Loucy (cell line): ENCODE measurements around the gene NR2F1-AS1.

Experiments used
- H2AFZ ChIP-seq: fragments of 200-600 bp; sonication (generic); 2 replicates; pipeline ENCODE4 v1.6.0; 2016; ENCODE audit warnings: antibody characterized with exemption, mild to moderate bottlenecking, low read length, moderate library complexity
- H3F3A ChIP-seq: fragments of 200-600 bp; 2 replicates; pipeline ENCODE4 v1.6.0; 2016; ENCODE audit warnings: antibody characterized with exemption, low read depth, mild to moderate bottlenecking
- H3K27me3 ChIP-seq: fragments of 200-600 bp; sonication (generic); 2 replicates; pipeline ENCODE4 v1.6.1; 2014; ENCODE audit warnings: low read length, mild to moderate bottlenecking; ENCODE audit not compliant: insufficient read depth, poor library complexity, severe bottlenecking
- H3K36me3 ChIP-seq: fragments of 200-600 bp; sonication (generic); 2 replicates; pipeline ENCODE4 v1.6.1; 2016; ENCODE audit warnings: low read length; ENCODE audit not compliant: insufficient read depth
- H3K4me1 ChIP-seq: fragments of 200-600 bp; sonication (generic); 2 replicates; pipeline ENCODE4 v1.5.1; 2014; ENCODE audit warnings: low read length, mild to moderate bottlenecking; ENCODE audit not compliant: insufficient read depth, poor library complexity, severe bottlenecking
- H3K4me2 ChIP-seq: fragments of 200-600 bp; sonication (generic); 2 replicates; pipeline ENCODE4 v1.6.0; 2014; ENCODE audit warnings: antibody characterized with exemption, low read length, low read depth, mild to moderate bottlenecking; ENCODE audit not compliant: poor library complexity, severe bottlenecking
- H3K4me3 ChIP-seq: fragments of 200-600 bp; sonication (generic); 2 replicates; pipeline ENCODE4 v1.5.1; 2014; ENCODE audit warnings: low read length, mild to moderate bottlenecking, mixed read lengths; ENCODE audit not compliant: poor library complexity, severe bottlenecking
- H3K79me2 ChIP-seq: fragments of 200-600 bp; sonication (generic); 2 replicates; pipeline ENCODE4 v1.6.1; 2014; ENCODE audit warnings: low read length; ENCODE audit not compliant: insufficient read depth
- H3K9ac ChIP-seq: fragments of 200-600 bp; sonication (generic); 2 replicates; pipeline ENCODE4 v1.6.0; 2014; ENCODE audit warnings: mild to moderate bottlenecking, low read depth, low read length, moderate library complexity; ENCODE audit not compliant: poor library complexity, severe bottlenecking
- H3K9me2 ChIP-seq: fragments of 200-600 bp; sonication (generic); replicated peaks from 2 replicates; pipeline ENCODE4 v1.6.1; 2016; ENCODE audit warnings: low read depth, low read length, mixed read lengths
- H3K9me3 ChIP-seq: fragments of 200-600 bp; sonication (generic); 2 replicates; pipeline ENCODE4 v1.6.1; 2014; ENCODE audit warnings: mild to moderate bottlenecking, antibody characterized with exemption, low read length, low read depth; ENCODE audit not compliant: insufficient read depth
- H4K20me1 ChIP-seq: fragments of 200-600 bp; sonication (generic); 2 replicates; pipeline ENCODE4 v1.6.0; 2014; ENCODE audit warnings: antibody characterized with exemption, low read length, mild to moderate bottlenecking; ENCODE audit not compliant: insufficient read depth, poor library complexity, severe bottlenecking
- EZH2phosphoT487 ChIP-seq: fragments of 200-600 bp; IDR thresholded peaks from 2 replicates; pipeline ENCODE4 v1.6.1; 2018; ENCODE audit warnings: antibody characterized with exemption, mild to moderate bottlenecking, moderate library complexity, borderline replicate concordance
- TF ChIP-seq, protein P1 (sequence below): fragments of 200-600 bp; sonication (generic); conservative IDR thresholded peaks from 2 replicates; pipeline ENCODE4 v1.5.1; 2014; ENCODE audit warnings: mild to moderate bottlenecking, antibody characterized with exemption, low read length

NR2F1-AS1 gene

DNA sequence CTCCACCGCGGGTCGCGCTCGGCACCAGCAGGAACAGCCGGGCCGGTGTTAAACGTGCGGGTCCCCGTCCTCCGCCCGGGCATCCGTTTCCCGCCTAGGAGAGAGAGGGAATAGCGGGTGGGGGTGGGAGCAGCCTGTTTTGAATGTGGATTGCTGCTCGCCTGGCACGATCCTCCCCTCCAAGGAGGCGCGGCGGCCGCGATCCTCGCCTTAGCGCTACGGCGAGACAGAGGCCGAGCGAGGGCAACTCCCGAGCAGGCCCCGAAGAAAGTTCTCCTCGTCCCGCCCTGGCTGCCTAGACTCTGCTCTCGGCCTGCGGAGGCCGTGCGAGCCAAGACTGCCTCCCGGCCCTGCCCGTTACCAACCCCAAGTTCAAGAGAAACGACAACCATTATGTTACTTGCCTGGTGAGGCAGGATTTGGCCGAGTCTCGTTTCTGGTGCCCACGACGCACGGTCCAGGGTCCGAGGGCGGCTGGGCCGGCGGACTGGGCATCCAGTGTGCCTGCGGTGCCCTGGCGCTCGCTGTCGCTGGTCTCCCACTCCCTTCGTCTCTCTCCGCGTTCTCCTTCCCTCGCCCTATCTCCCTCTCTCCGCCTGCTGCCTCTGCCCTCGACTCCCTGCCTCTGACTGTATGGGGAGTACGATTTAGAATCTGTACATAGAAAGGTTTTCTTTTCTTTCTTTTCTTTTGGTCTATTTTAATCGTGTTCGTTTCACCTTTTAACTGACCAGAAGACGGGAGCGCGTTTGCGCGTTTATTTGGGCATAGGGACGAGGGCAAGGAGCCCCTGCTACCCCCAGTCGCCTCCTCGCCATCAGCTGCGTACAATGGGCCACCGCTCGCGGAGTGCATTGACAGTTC, 724 bp downstream of the NR2F1-AS1 start:
- Histone ChIP-seq H3K36me3 (no peaks in the 10 kb centered on the region), H4K20me1 (no peaks in the 10 kb centered on the region), H3K9me2 (no peaks in the 10 kb centered on the region), H3K4me1 (no peaks in the 10 kb centered on the region), H3K4me3 (no peak overlapping the region), H3K9ac (no peak overlapping the region), H3K79me2 (no peaks in the 10 kb centered on the region), H3F3A (no peaks in the 10 kb centered on the region), H3K9me3 (no peaks in the 10 kb centered on the region), H3K4me2 (no peak overlapping the region), H2AFZ (no peak overlapping the region), H3K27me3 (no peaks in the 10 kb centered on the region)
- TF ChIP-seq, protein P1, sequence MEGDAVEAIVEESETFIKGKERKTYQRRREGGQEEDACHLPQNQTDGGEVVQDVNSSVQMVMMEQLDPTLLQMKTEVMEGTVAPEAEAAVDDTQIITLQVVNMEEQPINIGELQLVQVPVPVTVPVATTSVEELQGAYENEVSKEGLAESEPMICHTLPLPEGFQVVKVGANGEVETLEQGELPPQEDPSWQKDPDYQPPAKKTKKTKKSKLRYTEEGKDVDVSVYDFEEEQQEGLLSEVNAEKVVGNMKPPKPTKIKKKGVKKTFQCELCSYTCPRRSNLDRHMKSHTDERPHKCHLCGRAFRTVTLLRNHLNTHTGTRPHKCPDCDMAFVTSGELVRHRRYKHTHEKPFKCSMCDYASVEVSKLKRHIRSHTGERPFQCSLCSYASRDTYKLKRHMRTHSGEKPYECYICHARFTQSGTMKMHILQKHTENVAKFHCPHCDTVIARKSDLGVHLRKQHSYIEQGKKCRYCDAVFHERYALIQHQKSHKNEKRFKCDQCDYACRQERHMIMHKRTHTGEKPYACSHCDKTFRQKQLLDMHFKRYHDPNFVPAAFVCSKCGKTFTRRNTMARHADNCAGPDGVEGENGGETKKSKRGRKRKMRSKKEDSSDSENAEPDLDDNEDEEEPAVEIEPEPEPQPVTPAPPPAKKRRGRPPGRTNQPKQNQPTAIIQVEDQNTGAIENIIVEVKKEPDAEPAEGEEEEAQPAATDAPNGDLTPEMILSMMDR: no peak
- no peak for TF ChIP-seq EZH2phosphoT487

DNA sequence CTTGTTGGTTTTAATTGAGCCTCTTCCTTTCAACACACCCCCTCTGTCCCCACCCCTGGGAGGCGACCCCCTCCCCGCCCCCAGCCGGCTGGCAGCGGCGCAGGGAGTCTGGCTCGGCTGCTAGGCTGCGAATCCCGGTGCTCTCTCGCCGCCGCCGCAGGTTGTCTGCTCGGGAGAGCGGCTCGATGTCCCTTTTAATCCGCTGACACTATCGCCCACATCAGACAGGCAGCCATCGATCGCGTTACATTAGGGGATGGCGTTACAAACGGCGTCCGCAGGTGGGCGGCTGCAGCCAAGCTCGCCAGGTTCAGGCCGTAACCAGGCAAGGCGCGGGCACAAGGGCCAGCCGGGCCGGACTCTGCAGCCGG, 1.3 kb downstream of the NR2F1-AS1 start:
- Histone ChIP-seq H3K36me3 (no peaks in the 10 kb centered on the region), H3K9me3 (no peaks in the 10 kb centered on the region), H3F3A (no peaks in the 10 kb centered on the region), H2AFZ (no peak overlapping the region), H4K20me1 (no peaks in the 10 kb centered on the region), H3K4me2 (no peak overlapping the region), H3K9me2 (no peaks in the 10 kb centered on the region), H3K4me3 (no peak overlapping the region), H3K27me3 (no peaks in the 10 kb centered on the region), H3K79me2 (no peaks in the 10 kb centered on the region), H3K4me1 (no peaks in the 10 kb centered on the region), H3K9ac (no peak overlapping the region)
- TF ChIP-seq EZH2phosphoT487: no peak
- TF ChIP-seq, protein P1: no peak

DNA sequence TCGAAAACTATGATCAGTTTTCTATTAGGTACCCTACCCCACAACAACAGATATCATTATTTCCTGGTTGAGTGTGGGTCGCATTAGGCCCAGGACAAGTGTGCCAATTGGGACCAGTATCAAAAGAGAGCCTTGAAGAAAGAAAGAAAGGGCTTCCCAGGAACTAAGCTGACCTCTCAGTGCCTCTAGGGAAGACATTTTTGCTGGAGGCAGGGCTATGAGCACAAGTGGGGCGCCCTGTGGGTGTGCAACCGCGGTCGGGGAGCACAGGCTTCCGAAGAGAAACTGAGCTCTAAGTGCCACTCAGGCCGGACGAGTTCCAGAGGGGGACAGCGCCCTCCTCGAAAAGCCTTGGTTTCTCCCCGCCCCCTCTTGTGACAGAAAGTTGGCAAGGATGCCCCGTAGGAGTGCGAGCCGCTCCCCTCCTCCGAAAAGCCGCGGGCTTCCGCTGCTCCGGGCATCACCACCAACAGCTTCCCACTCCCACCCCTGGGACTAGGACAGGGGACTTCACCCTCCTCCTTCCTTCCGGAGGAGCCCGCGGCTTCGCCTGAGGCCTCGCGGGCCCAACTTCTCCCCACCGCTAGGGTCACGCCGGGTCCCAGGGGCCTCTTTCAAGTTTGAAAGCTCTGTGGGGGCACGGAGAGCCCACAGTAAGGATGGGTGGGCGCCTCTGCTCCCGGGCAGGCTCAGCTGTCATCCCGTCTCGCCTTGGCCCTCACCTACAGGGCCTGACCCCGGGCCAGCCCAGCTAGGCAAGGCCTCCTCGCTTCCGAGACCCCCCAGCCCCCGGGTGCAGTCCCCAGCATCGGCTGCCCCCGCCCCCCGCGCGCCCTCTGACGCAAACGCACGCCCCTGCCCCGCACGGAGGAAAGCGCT, 2.0 kb downstream of the NR2F1-AS1 start:
- Histone ChIP-seq H3K9me3 (no peaks in the 10 kb centered on the region), H3K79me2 (no peaks in the 10 kb centered on the region), H3K9ac (no peak overlapping the region), H3K4me2 (no peak overlapping the region), H3K4me3 (no peak overlapping the region), H2AFZ (no peak overlapping the region), H3K9me2 (no peaks in the 10 kb centered on the region), H3K36me3 (no peaks in the 10 kb centered on the region), H4K20me1 (no peaks in the 10 kb centered on the region), H3K4me1 (no peaks in the 10 kb centered on the region), H3K27me3 (no peaks in the 10 kb centered on the region), H3F3A (no peaks in the 10 kb centered on the region)
- TF ChIP-seq EZH2phosphoT487: no peak
- TF ChIP-seq, protein P1: no peak
